ENCODE results near the gene SH3BP1. TPM values are rescaled to one million over a fixed set of nuclear protein-coding genes. Genes with fewer than 3 reads are reported as not detected.

The SH3BP1 gene
- total and polyA plus RNA-seq, 2 of the 13 experiments (the other 11 are each of a cell fraction or from before 2014, with no cell fraction given), result 8.4 to 18.5 TPM

- TF ChIP-seq MTA1 (CRISPR knock-in tag; IDR thresholded peaks at IDR 0.05; ENCODE audit: borderline replicate concordance) (peak; percentile 72), DRAP1 (CRISPR knock-in tag; IDR thresholded peaks at IDR 0.05) (peak; percentile 49), FOSL2 (CRISPR knock-in tag; IDR thresholded peaks at IDR 0.05) (peak; percentile 48), NFAT5 (CRISPR knock-in tag; IDR thresholded peaks at IDR 0.05) (peak; percentile 9; the same call in 1 of the 2 replicates), LCORL (IDR thresholded peaks at IDR 0.05) (no peak), LCORL (CRISPR knock-in tag; IDR thresholded peaks at IDR 0.05) (peak; percentile 52), ARNT2 (CRISPR knock-in tag; IDR thresholded peaks at IDR 0.05; ENCODE audit: low read depth) (peak; percentile 54; the same call in 1 of the 2 replicates), MEF2D (CRISPR knock-in tag; IDR thresholded peaks at IDR 0.05) (peak; percentile 75; the same call in 1 of the 2 replicates), TCF12 (IDR thresholded peaks at IDR 0.05) (no peak), TCF12 (CRISPR knock-in tag; IDR thresholded peaks at IDR 0.05) (peak; percentile 71; the same call in 1 of the 2 replicates), DNMT1 (CRISPR knock-in tag; IDR thresholded peaks at IDR 0.05) (no peak), DR1 (CRISPR knock-in tag; IDR thresholded peaks at IDR 0.05) (0 out of 2 replicates have a peak, but pooled peaks have one; percentile 37), HDAC1 (CRISPR knock-in tag; IDR thresholded peaks at IDR 0.05) (peak; percentile 89), HNRNPL (IDR thresholded peaks at IDR 0.05; ENCODE audit: low read depth, low read length) (peak; percentile 30; the same call in 1 of the 2 replicates), MLLT10 (CRISPR knock-in tag; IDR thresholded peaks at IDR 0.05) (no peak), ARID4A (CRISPR knock-in tag; IDR thresholded peaks at IDR 0.05; ENCODE audit: borderline replicate concordance) (peak; percentile 87), MED13 (CRISPR knock-in tag; IDR thresholded peaks at IDR 0.05) (peak; percentile 42; the same call in 1 of the 2 replicates), RXRB (CRISPR knock-in tag; IDR thresholded peaks at IDR 0.05; ENCODE audit: borderline replicate concordance) (peak; percentile 33; the same call in 1 of the 2 replicates), MATR3 (CRISPR knock-in tag; IDR thresholded peaks at IDR 0.05) (no peak), REPIN1 (CRISPR knock-in tag; IDR thresholded peaks at IDR 0.05; ENCODE audit: borderline replicate concordance, low read depth) (0 out of 2 replicates have a peak, but pooled peaks have one; percentile 74)
These were observed 30.8 kb upstream of the SH3BP1 start, which contains the start of gene GGA1 (continued) for GRCh38 chr22:37608477-37609239.

All from HepG2 (cell line).